SK-N-SH (cell line): ENCODE measurements around the gene SPEF1. TPM values are rescaled to one million over a fixed set of nuclear protein-coding genes. Genes with fewer than 3 reads are reported as not detected.

Experiments
- CTCF ChIA-PET: fragments of 300-600, 350-600 bp; formaldehyde crosslinking; extraction: SDS; loops from one replicate; lab custom pipeline; 2021; lab: Yijun Ruan, JAX
- POLR2A ChIA-PET: fragments of 350-600 bp; sonication (Branson Sonifier 250); formaldehyde crosslinking; extraction: SDS; loops from one replicate; lab custom pipeline; 2020; ENCODE audit warnings: antibody characterized with exemption, inconsistent platforms; lab: Yijun Ruan, JAX
- DNase-seq: peaks from one replicate; pipeline ENCODE4 v3.0.0; 2012
- H2AFZ ChIP-seq: fragments of 200-600 bp; sonication (generic); 2 replicates; pipeline ENCODE4 v1.8.1; 2016; ENCODE audit warnings: antibody characterized with exemption, mild to moderate bottlenecking, low read depth
- H3F3A ChIP-seq: fragments of 200-600 bp; sonication (generic); replicated peaks from 2 replicates; pipeline ENCODE3; 2016; ENCODE audit warnings: antibody characterized with exemption, mild to moderate bottlenecking; ENCODE audit not compliant: insufficient read depth
- H3K27ac ChIP-seq, 2 experiments: fragments of 200-500 bp in 1 of 2; fragments of 200-600 bp in 1 of 2; sonication (Bioruptor generic) in 1 of 2; sonication (generic), shearing (Covaris generic) in 1 of 2; 2 replicates each; pipeline versions ENCODE4 v1.5.1 to v1.6.1; 2014 to 2016; ENCODE audit warnings: low read depth in 2 of 2, inconsistent platforms in 1 of 2, low read length in 1 of 2, mild to moderate bottlenecking in 1 of 2, mixed read lengths in 1 of 2
- H3K27me3 ChIP-seq: fragments of 200-600 bp; sonication (generic), shearing (Covaris generic); 2 replicates; pipeline ENCODE4 v1.6.1; 2016; ENCODE audit warnings: mixed run types; ENCODE audit not compliant: insufficient read depth
- H3K36me3 ChIP-seq, 2 experiments: fragments of 200-500 bp in 1 of 2; fragments of 200-600 bp in 1 of 2; sonication (Bioruptor generic) in 1 of 2; sonication (generic) in 1 of 2; replicated peaks in 1 of 2; 2 replicates each; pipeline versions ENCODE3 to v1.5.1; 2014 to 2016; ENCODE audit warnings: low read length in 1 of 2, mild to moderate bottlenecking in 1 of 2; ENCODE audit not compliant: insufficient read depth in 2 of 2, control insufficient read depth in 1 of 2
- H3K4me1 ChIP-seq, 2 experiments: fragments of 200-500 bp in 1 of 2; fragments of 200-600 bp in 1 of 2; sonication (Bioruptor generic) in 1 of 2; sonication (generic), shearing (Covaris generic) in 1 of 2; 2 replicates each; pipeline versions ENCODE4 v1.5.1 to v1.6.1; 2014 to 2016; ENCODE audit warnings: low read depth in 1 of 2, low read length in 1 of 2, mixed run types in 1 of 2; ENCODE audit not compliant: insufficient read depth in 2 of 2, control insufficient read depth in 1 of 2
- H3K4me2 ChIP-seq: fragments of 200-600 bp; sonication (generic), shearing (Covaris generic); 2 replicates; pipeline ENCODE4 v1.6.1; 2017; ENCODE audit warnings: mixed run types
- H3K4me3 ChIP-seq, 2 experiments: fragments of 200-500 bp in 1 of 2; fragments of 200-600 bp in 1 of 2; sonication (Bioruptor generic) in 1 of 2; sonication (generic), shearing (Covaris generic) in 1 of 2; 2 replicates each; pipeline versions ENCODE4 v1.5.1 to v1.8.1; 2014 to 2016; ENCODE audit warnings: low read depth in 2 of 2, inconsistent platforms in 1 of 2, low read length in 1 of 2, mild to moderate bottlenecking in 1 of 2, mixed read lengths in 1 of 2, moderate library complexity in 1 of 2
- H3K79me2 ChIP-seq: fragments of 200-600 bp; sonication (generic); 2 replicates; pipeline ENCODE4 v1.8.1; 2017; ENCODE audit warnings: mild to moderate bottlenecking; ENCODE audit not compliant: insufficient read depth
- H3K9ac ChIP-seq: fragments of 200-600 bp; sonication (generic); 2 replicates; pipeline ENCODE4 v1.6.1; 2017; ENCODE audit warnings: mixed run types
- H3K9me2 ChIP-seq: fragments of 200-600 bp; sonication (generic); 2 replicates; pipeline ENCODE4 v1.6.1; 2017; ENCODE audit warnings: mixed run types
- H3K9me3 ChIP-seq: fragments of 200-600 bp; sonication (generic); 2 replicates; pipeline ENCODE4 v1.6.1; 2017; ENCODE audit warnings: mixed run types, mild to moderate bottlenecking, moderate library complexity
- H4K20me1 ChIP-seq: fragments of 200-600 bp; sonication (generic); 2 replicates; pipeline ENCODE4 v1.6.1; 2017; ENCODE audit warnings: mild to moderate bottlenecking, mixed run types; ENCODE audit not compliant: insufficient read depth
- EP300 ChIP-seq, 2 experiments: IDR thresholded peaks; 2 replicates each; pipeline versions ENCODE4 v1.4.0 to v1.6.1; 2012; ENCODE audit warnings: borderline replicate concordance in 1 of 2, low read depth in 1 of 2, low read length in 1 of 2
- FOXJ3 ChIP-seq: sonication (generic); formaldehyde crosslinking; IDR thresholded peaks from 2 replicates; pipeline ENCODE4 v1.5.1; 2020; ENCODE audit warnings: mild to moderate bottlenecking, missing genetic modification reagents
- GABPA ChIP-seq: IDR thresholded peaks from 2 replicates; pipeline ENCODE4 v1.4.0; 2012; ENCODE audit warnings: low read depth, mild to moderate bottlenecking
- GATA2 ChIP-seq: sonication (generic); formaldehyde crosslinking; IDR thresholded peaks from 2 replicates; pipeline ENCODE4 v1.5.0; 2020; ENCODE audit warnings: mild to moderate bottlenecking, missing genetic modification reagents
- MEF2A ChIP-seq: IDR thresholded peaks from 2 replicates; pipeline ENCODE4 v1.4.0; 2012; ENCODE audit warnings: low read depth, borderline replicate concordance
- MXI1 ChIP-seq: IDR thresholded peaks from 2 replicates; pipeline ENCODE4 v1.6.1; 2012; ENCODE audit warnings: mild to moderate bottlenecking, low read depth, low read length, improper control_type of control experiment
- NFIC ChIP-seq: IDR thresholded peaks from 2 replicates; pipeline ENCODE4 v1.4.0; 2012; ENCODE audit warnings: borderline replicate concordance
- POLR2AphosphoS5 ChIP-seq: IDR thresholded peaks from 2 replicates; pipeline ENCODE4 v1.6.1; 2012; ENCODE audit warnings: low read depth, low read length
- RAD21 ChIP-seq: IDR thresholded peaks from 2 replicates; pipeline ENCODE4 v1.6.1; 2012; ENCODE audit warnings: mild to moderate bottlenecking, low read length
- SMC3 ChIP-seq: IDR thresholded peaks from 2 replicates; pipeline ENCODE4 v1.6.1; 2012; ENCODE audit warnings: low read depth, low read length, improper control_type of control experiment
- WGBS: methylation state at CpG from one replicate; pipeline ENCODE4 v1.1.6; 2017; ENCODE audit warnings: low lambda C conversion rate; 5-methylcytosine and 5-hydroxymethylcytosine counted together
- polyA plus RNA-seq, 3 experiments: library from polyadenylated mRNA; depleted of rRNA; stranded (reverse); fragments of >200 nt; gene quantifications; 2 replicates each; pipeline ENCODE4 v1.2.3, GENCODE V29; 2012
- TF ChIP-seq, protein P1 (sequence below): IDR thresholded peaks from 2 replicates; pipeline ENCODE4 v1.6.1; 2012; ENCODE audit warnings: mild to moderate bottlenecking, low read depth, low read length, moderate library complexity
- TF ChIP-seq, protein P2 (sequence below): IDR thresholded peaks from 2 replicates; pipeline ENCODE4; 2012

Gene SPEF1
- polyA plus RNA-seq, 1 of the 3 experiments (the other 2 are of a cell fraction), result 1.6 TPM

GRCh38 chr20:3821996-3822395 is 40.7 kb upstream of the SPEF1 start:
- H3K79me2 ChIP-seq, result peaks cover 17% of the 10 kb centered on the region
- peaks cover 11 to 23% of the 10 kb centered on the region in 2 experiments; a peak in 2 of 4 replicates for H3K4me1 ChIP-seq
- no peak overlapping the region for H3K9ac ChIP-seq
- no peaks in the 10 kb centered on the region for H3K27me3 ChIP-seq
- H4K20me1 ChIP-seq, result no peaks in the 10 kb centered on the region
- peak overlapping the region in 1 of 2 experiments; percentile 84; a peak in 1 of 4 replicates for H3K4me3 ChIP-seq
- H2AFZ ChIP-seq, result no peak overlapping the region
- H3K27ac ChIP-seq, result no peak overlapping the region
- H3K4me2 ChIP-seq, result 0 out of 2 replicates have a peak overlapping the region, but pooled peaks have one; percentile 91
- no peak for DNase-seq
- peaks cover 12 to 27% of the 10 kb centered on the region in 2 experiments for H3K36me3 ChIP-seq
- WGBS, result 93% methylated on average over 14 of the region's 14 CpGs
- H3K9me2 ChIP-seq, result no peaks in the 10 kb centered on the region
- H3K9me3 ChIP-seq, result no peaks in the 10 kb centered on the region
- ChIA-PET POLR2A (no interaction called here), CTCF (interaction anchor here (1.3 to 8.8 kb wide), 3 partner anchors 32 to 41 kb away, joined by 3 to 161 read pairs (median 33); partner anchors contain the start of genes CENPB and SPEF1)
- H3F3A ChIP-seq, result no peaks in the 10 kb centered on the region
- TF ChIP-seq MEF2A (no peak), SMC3 (no peak), POLR2AphosphoS5 (no peak), RAD21 (no peak), MXI1 (no peak), NFIC (no peak), FOXJ3 (CRISPR knock-in tag) (no peak), GABPA (no peak), GATA2 (CRISPR knock-in tag) (no peak), EP300 (IDR thresholded peaks at IDR 0.05; ENCODE audit: borderline replicate concordance in 1 of 2, low read depth in 1 of 2, low read length in 1 of 2) (no peak)
- TF ChIP-seq, protein P1, sequence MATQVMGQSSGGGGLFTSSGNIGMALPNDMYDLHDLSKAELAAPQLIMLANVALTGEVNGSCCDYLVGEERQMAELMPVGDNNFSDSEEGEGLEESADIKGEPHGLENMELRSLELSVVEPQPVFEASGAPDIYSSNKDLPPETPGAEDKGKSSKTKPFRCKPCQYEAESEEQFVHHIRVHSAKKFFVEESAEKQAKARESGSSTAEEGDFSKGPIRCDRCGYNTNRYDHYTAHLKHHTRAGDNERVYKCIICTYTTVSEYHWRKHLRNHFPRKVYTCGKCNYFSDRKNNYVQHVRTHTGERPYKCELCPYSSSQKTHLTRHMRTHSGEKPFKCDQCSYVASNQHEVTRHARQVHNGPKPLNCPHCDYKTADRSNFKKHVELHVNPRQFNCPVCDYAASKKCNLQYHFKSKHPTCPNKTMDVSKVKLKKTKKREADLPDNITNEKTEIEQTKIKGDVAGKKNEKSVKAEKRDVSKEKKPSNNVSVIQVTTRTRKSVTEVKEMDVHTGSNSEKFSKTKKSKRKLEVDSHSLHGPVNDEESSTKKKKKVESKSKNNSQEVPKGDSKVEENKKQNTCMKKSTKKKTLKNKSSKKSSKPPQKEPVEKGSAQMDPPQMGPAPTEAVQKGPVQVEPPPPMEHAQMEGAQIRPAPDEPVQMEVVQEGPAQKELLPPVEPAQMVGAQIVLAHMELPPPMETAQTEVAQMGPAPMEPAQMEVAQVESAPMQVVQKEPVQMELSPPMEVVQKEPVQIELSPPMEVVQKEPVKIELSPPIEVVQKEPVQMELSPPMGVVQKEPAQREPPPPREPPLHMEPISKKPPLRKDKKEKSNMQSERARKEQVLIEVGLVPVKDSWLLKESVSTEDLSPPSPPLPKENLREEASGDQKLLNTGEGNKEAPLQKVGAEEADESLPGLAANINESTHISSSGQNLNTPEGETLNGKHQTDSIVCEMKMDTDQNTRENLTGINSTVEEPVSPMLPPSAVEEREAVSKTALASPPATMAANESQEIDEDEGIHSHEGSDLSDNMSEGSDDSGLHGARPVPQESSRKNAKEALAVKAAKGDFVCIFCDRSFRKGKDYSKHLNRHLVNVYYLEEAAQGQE, result no peak
- TF ChIP-seq, protein P2, sequence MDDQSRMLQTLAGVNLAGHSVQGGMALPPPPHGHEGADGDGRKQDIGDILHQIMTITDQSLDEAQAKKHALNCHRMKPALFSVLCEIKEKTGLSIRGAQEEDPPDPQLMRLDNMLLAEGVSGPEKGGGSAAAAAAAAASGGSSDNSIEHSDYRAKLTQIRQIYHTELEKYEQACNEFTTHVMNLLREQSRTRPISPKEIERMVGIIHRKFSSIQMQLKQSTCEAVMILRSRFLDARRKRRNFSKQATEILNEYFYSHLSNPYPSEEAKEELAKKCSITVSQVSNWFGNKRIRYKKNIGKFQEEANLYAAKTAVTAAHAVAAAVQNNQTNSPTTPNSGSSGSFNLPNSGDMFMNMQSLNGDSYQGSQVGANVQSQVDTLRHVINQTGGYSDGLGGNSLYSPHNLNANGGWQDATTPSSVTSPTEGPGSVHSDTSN, result no peak
